Measurements from ENCODE around the gene RABL6. TPM values are rescaled to one million over a fixed set of nuclear protein-coding genes. Genes with fewer than 3 reads are reported as not detected.
"Not testable (repeated sequence)": the region's sequence is repeated elsewhere in the genome, so short reads cannot be mapped to it uniquely, and the experiment has no call there.

RABL6 gene
- total RNA-seq, 1 experiment from 2014 or later = 68.9 TPM

- no peak for TF ChIP-seq CTCF (IDR thresholded peaks at IDR 0.05; ENCODE audit: unreplicated experiment)
- DNase-seq = no peak
- peaks cover 10% of the 10 kb centered on the region for H3K4me1 Mint-ChIP-seq (ENCODE audit: low read depth, unreplicated experiment)
- no peaks in the 10 kb centered on the region for H3K9me3 Mint-ChIP-seq (ENCODE audit: low read depth, unreplicated experiment)
- no peak overlapping the region for H3K4me3 Mint-ChIP-seq (ENCODE audit: low read depth, unreplicated experiment)
- BruUV-seq (replicated peaks) = no TSS peak
- CTCF ChIA-PET = no interaction called here
- H3K27ac Mint-ChIP-seq (ENCODE audit: unreplicated experiment) = no peak overlapping the region
- no peaks in the 10 kb centered on the region for H3K36me3 Mint-ChIP-seq (ENCODE audit: insufficient read depth, unreplicated experiment)
- intact Hi-C loops (cut with micrococcal nuclease; ENCODE audit: unreplicated experiment) = no loop called here
- H3K27me3 Mint-ChIP-seq (ENCODE audit: unreplicated experiment) = peaks cover 23% of the 10 kb centered on the region
Observed at GRCh38 chr9:136763649-136764035, 44.1 kb upstream of the RABL6 start.

GRCh38 chr9:136764301-136764891 is 43.4 kb upstream of the RABL6 start, which contains the start of gene LCN15:
LCN15 (minus strand) TSS chr9:136764518; CDS start chr9:136764488, 30 bp downstream.
- CTCF ChIA-PET = no interaction called here
- no peak within 1 kb of the TSS for H3K4me3 Mint-ChIP-seq (ENCODE audit: low read depth, unreplicated experiment)
- no peak for TF ChIP-seq CTCF (IDR thresholded peaks at IDR 0.05; ENCODE audit: unreplicated experiment)

GRCh38 chr9:136765041-136765440 is 42.7 kb upstream of the RABL6 start:
- CTCF ChIA-PET = no interaction called here
- intact Hi-C loops (cut with micrococcal nuclease; ENCODE audit: unreplicated experiment) = no loop called here
- H3K27me3 Mint-ChIP-seq (ENCODE audit: unreplicated experiment) = peaks cover 23% of the 10 kb centered on the region
- no peak overlapping the region for H3K4me3 Mint-ChIP-seq (ENCODE audit: low read depth, unreplicated experiment)
- no peaks in the 10 kb centered on the region for H3K9me3 Mint-ChIP-seq (ENCODE audit: low read depth, unreplicated experiment)
- H3K36me3 Mint-ChIP-seq (ENCODE audit: insufficient read depth, unreplicated experiment) = no peaks in the 10 kb centered on the region
- no peak for TF ChIP-seq CTCF (IDR thresholded peaks at IDR 0.05; ENCODE audit: unreplicated experiment)
- H3K4me1 Mint-ChIP-seq (ENCODE audit: low read depth, unreplicated experiment) = peaks cover 10% of the 10 kb centered on the region
- no peak for DNase-seq
- BruUV-seq (replicated peaks) = no TSS peak
- H3K27ac Mint-ChIP-seq (ENCODE audit: unreplicated experiment) = no peak overlapping the region

More at GRCh38 chr9:136764301-136764891, 43.4 kb upstream of the RABL6 start, which contains the start of gene LCN15:
- H3K27ac Mint-ChIP-seq (ENCODE audit: unreplicated experiment) = no peak within 1 kb of the TSS
- H3K36me3 Mint-ChIP-seq (ENCODE audit: insufficient read depth, unreplicated experiment) = no peaks in the 10 kb centered on the region
- H3K9me3 Mint-ChIP-seq (ENCODE audit: low read depth, unreplicated experiment) = no peaks in the 10 kb centered on the region
- BruUV-seq (replicated peaks) = no TSS peak
- intact Hi-C loops (cut with micrococcal nuclease; ENCODE audit: unreplicated experiment) = no loop called here
- no peak for DNase-seq
- peaks cover 10% of the 10 kb centered on the region for H3K4me1 Mint-ChIP-seq (ENCODE audit: low read depth, unreplicated experiment)
- H3K27me3 Mint-ChIP-seq (ENCODE audit: unreplicated experiment) = peaks cover 23% of the 10 kb centered on the region

GRCh38 chr9:136765745-136766409 is 41.9 kb upstream of the RABL6 start:
- H3K4me3 Mint-ChIP-seq (ENCODE audit: low read depth, unreplicated experiment); H3K4me1 Mint-ChIP-seq (ENCODE audit: low read depth, unreplicated experiment); H3K36me3 Mint-ChIP-seq (ENCODE audit: insufficient read depth, unreplicated experiment); intact Hi-C loops (cut with micrococcal nuclease; ENCODE audit: unreplicated experiment); H3K27ac Mint-ChIP-seq (ENCODE audit: unreplicated experiment); CTCF ChIA-PET; BruUV-seq (replicated peaks); DNase-seq; H3K9me3 Mint-ChIP-seq (ENCODE audit: low read depth, unreplicated experiment): not testable (repeated sequence)
- H3K27me3 Mint-ChIP-seq (ENCODE audit: unreplicated experiment) = peaks cover 19% of the 10 kb centered on the region

GRCh38 chr9:136766410-136767120 is 41.2 kb upstream of the RABL6 start:
- intact Hi-C loops (cut with micrococcal nuclease; ENCODE audit: unreplicated experiment); H3K36me3 Mint-ChIP-seq (ENCODE audit: insufficient read depth, unreplicated experiment); H3K4me1 Mint-ChIP-seq (ENCODE audit: low read depth, unreplicated experiment); BruUV-seq (replicated peaks); H3K4me3 Mint-ChIP-seq (ENCODE audit: low read depth, unreplicated experiment); H3K9me3 Mint-ChIP-seq (ENCODE audit: low read depth, unreplicated experiment); CTCF ChIA-PET: not testable (repeated sequence)
- Mint-ChIP-seq H3K27ac (ENCODE audit: unreplicated experiment) (peak overlapping the region; percentile 6), H3K27me3 (ENCODE audit: unreplicated experiment) (peaks cover 13% of the 10 kb centered on the region)
- DNase-seq = peak; percentile 43
